ENCODE measurements around the gene FNDC3B.

DNA sequence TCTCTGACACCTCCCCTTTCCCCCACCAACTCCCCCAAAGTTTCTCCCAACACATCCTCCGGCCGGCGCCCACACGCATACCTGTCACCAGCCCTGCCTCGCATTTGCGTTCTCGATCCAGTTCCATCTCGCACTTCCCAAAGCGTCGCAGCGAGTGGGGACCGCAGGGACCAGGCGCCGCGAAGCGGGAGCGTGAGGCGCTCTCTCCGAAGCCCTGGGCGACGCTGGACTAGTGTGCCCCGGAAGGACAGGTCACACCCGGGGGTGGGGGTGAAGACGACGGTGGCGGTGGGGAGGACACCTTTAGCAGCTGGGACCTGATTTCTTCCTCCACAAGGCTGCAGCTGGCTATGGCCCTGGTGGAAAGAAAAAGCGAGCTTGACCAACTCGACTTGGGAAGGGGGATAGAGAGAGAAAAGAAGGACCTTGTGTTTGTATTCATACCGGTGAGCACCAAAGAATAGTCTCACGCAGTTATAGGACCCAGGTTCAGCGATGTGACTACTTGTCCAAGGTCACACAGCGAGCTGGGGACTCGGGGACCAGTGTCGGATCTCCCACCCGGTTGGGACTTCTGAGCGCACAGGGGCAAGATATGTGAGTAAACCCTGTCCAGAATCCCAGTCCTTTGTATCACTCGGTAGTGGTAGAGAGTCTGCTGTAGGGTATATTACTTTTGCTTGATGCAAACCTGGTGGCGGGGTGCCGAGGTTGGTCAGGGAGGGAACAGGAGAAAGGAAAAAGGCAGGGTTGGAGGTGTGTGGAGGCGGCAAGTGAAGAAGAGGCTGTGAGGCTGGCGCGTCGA, 409.5 kb downstream of the FNDC3B start:
- TF ChIP-seq EZH2phosphoT487 (IDR thresholded peaks at IDR 0.05; ENCODE audit: borderline replicate concordance, low read length) (no peak), CTCF (conservative IDR thresholded peaks at IDR 0.05; ENCODE audit: low read depth, low read length) (no peak)
